ENCODE results near the gene FAM227A. TPM values are rescaled to one million over a fixed set of nuclear protein-coding genes. Genes with fewer than 3 reads are reported as not detected.

Gene FAM227A
- total and polyA plus RNA-seq, 2 donors (not counting 3 experiments of a cell fraction or from before 2014, with no cell fraction given): 0.58 to 1.9 TPM

- Histone ChIP-seq H3K9me1 (replicated peaks; ENCODE audit: control insufficient read depth, extremely low read depth, insufficient read depth, low read length) (no peaks in the 10 kb centered on the region), H2AFZ (ENCODE audit: low read depth, low read length) (no peak overlapping the region), H3K9me3 (replicated peaks; ENCODE audit: control insufficient read depth, insufficient read depth, low read length) (no peaks in the 10 kb centered on the region), H4K20me1 (replicated peaks; ENCODE audit: control insufficient read depth, extremely low read depth, insufficient read depth, low read length) (no peaks in the 10 kb centered on the region), H3K4me3 (replicated peaks in 1 of 3; ENCODE audit: insufficient read depth in 1 of 3, low read depth in 1 of 3, low read length in 3 of 3) (no peak overlapping the region), H3K79me2 (ENCODE audit: control insufficient read depth, insufficient read depth, low read length) (peaks cover 21% of the 10 kb centered on the region), H3K27ac (ENCODE audit: insufficient read depth, low read depth, low read length) (no peak overlapping the region), H3K36me3 (ENCODE audit: control insufficient read depth in 2 of 2, extremely low read depth in 1 of 2, insufficient read depth in 2 of 2, low read length in 2 of 2) (peaks cover 5 to 37% of the 10 kb centered on the region in 2 experiments), H3K27me3 (ENCODE audit: control insufficient read depth in 2 of 2, insufficient read depth in 2 of 2, low read length in 2 of 2) (no peaks in the 10 kb centered on the region), H3K4me2 (ENCODE audit: insufficient read depth, low read length) (no peak overlapping the region), H3K4me1 (ENCODE audit: control insufficient read depth, extremely low read depth, insufficient read depth, low read length) (peaks cover 11% of the 10 kb centered on the region), H3K9ac (replicated peaks; ENCODE audit: extremely low read depth, insufficient read depth, low read length) (no peak overlapping the region)
- no peak for FAIRE-seq
- dilution Hi-C loops (cut with MboI; ENCODE audit: extremely low pct_ligation_motif_present, low sequenced_read_pairs): no loop called here
- ChIA-PET POLR2A (no interaction called here), CTCF (no interaction called here)
- intact Hi-C loops (cut with micrococcal nuclease): no loop called here
- BruUV-seq (replicated peaks): TSS peak; percentile 20
- no peak for DNase-seq (ENCODE audit: low read depth, low spot score)
- TF ChIP-seq FOS (IDR thresholded peaks at IDR 0.05; ENCODE audit: borderline replicate concordance, insufficient read depth, low read length) (no peak), MYC (IDR thresholded peaks at IDR 0.05; ENCODE audit: low read depth, low read length) (no peak), POLR2AphosphoS5 (IDR thresholded peaks at IDR 0.05; ENCODE audit: insufficient read depth, low read depth, low read length) (no peak), POLR2A (IDR thresholded peaks at IDR 0.05; ENCODE audit: low read depth, low read length) (no peak), GATA2 (IDR thresholded peaks at IDR 0.05; ENCODE audit: insufficient read depth, insufficient read length, low read depth, low read length) (no peak), EZH2 (IDR thresholded peaks at IDR 0.05; ENCODE audit: borderline replicate concordance, low read depth, low read length, severe bottlenecking) (no peak), MAX (IDR thresholded peaks at IDR 0.05; ENCODE audit: insufficient read depth, insufficient read length) (no peak), CTCF (IDR thresholded peaks at IDR 0.05; ENCODE audit: extremely low read depth in 1 of 2, insufficient read depth in 1 of 2, low read depth in 1 of 2, low read length in 2 of 2) (no peak), JUN (IDR thresholded peaks at IDR 0.05; ENCODE audit: borderline replicate concordance, insufficient read depth, insufficient read length, low read depth) (no peak)
These were observed 29.6 kb upstream of the FAM227A start for GRCh38 chr22:38685761-38686160.

All from endothelial cell of umbilical vein (primary cell).